ENCODE results near the gene HACL1.
"Not testable (repeated sequence)": the region's sequence is repeated elsewhere in the genome, so short reads cannot be mapped to it uniquely, and the experiment has no call there.

The HACL1 gene

GRCh38 chr3:15578289-15578867 lies 23.0 kb downstream of the HACL1 start:
- no peak for DNase-seq

GRCh38 chr3:15576475-15576874 lies 24.9 kb downstream of the HACL1 start:
- DNase-seq, result no peak

GRCh38 chr3:15575446-15575845 lies 25.9 kb downstream of the HACL1 start:
- no peak for DNase-seq

GRCh38 chr3:15572138-15572537 lies 29.2 kb downstream of the HACL1 start:
- DNase-seq, result no peak

- no peak for DNase-seq
Measured at GRCh38 chr3:15563190-15563589, 38.2 kb downstream of the HACL1 start.

GRCh38 chr3:15562560-15562959 lies 38.8 kb downstream of the HACL1 start:
- no peak for DNase-seq

GRCh38 chr3:15558581-15558980 lies 42.8 kb downstream of the HACL1 start:
- DNase-seq, result no peak

GRCh38 chr3:15557511-15557946 lies 43.8 kb downstream of the HACL1 start:
- peak; percentile 50 for DNase-seq

DNA sequence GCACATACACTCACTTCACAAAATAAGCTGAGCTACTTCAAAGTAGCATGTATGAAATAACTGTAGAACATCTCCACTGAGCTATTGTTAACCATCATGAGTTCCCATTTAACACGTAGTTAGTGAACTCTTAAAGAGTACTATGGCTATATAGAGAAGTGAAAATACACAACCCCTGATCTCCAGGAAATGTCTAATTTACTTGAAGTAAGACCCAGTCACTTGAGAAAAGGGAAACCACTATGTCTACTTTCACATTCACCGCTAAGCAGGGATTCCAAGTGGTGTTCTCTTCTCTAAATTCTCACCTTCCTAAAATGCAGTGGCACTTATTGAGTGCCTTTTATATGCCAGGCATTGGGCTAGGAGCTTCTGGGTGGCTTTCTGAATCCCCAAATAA lies 44.9 kb downstream of the HACL1 start:
- no peak for DNase-seq

DNA sequence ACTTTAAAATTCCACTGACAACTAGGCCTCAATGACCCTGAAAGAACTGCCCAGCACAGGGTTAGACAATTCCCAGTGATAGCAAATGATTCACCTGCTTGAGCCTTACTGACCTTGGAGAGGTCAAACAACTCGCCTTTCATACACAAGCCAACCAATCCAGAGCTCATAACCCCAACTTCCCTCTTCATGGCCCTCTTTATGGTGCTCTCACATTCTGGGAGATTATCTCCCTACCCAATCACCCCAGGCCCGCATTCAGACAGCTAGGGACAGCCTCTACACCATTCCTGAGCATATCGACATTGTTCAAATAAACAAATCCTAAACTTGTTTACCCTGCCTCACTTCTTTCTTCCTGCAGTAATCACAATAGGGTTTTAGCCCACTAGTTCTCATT lies 47.6 kb downstream of the HACL1 start:
- DNase-seq, result no peak

DNA sequence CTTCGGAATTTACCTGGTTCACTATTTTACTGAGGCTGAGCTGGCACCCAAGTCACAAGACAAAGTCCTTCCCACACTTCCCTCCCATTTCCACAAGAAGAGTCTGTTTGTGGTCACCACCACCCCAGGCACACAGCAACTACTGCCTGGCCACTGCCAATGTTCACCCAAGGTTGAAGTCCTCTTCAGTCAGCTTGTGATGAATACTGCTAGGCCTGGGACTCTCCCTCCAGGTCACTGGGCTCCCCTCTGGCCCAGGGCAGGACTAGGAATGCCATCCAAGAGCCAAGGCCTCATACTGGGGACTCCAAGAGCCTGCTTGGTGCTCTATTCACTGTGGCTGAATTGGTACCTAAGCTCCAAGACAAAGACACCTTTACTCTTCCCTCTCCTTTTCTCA lies 49.5 kb downstream of the HACL1 start:
- DNase-seq, result no peak

DNA sequence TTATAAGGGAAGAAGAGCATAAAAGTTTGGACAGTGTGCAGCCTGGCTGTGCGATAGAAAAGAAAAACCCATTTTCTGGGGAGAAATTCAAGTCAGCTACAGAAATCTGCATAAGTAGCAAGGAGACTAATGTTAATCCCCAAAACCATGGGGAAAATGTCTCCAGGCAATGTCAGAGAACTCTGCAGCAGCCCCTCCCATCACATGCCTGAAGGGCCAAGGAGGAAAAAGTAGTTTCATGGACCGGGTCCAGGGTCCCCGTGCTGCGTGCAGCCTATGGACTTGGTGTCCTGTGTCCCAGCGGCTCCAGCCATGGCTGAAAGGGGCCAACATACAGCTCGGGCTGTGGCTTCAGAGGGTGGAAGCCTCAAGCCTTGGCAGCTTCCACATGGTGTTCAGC lies 51.5 kb downstream of the HACL1 start:
- DNase-seq, result no peak

- no peak for DNase-seq
Measured at GRCh38 chr3:15542614-15543013, 58.8 kb downstream of the HACL1 start.

DNA sequence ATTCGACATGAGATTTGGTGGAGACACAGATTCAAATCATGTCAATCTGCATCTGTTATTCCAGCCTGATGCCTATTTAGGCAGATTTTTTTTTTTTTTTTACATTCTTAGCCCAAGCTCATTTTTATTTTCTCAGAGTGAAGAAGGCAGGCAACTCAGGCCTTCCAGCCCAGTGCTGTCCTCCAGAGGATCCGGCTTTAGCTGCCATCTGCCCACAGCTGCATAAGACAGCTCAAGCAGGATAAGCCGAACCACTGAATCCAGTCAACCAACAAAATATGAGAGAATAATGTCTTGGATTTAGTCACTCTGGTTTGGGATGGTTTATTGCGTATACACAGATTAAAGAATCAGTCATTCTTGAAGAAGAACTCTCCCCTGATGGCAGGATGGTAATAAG lies 60.0 kb downstream of the HACL1 start:
- DNase-seq, result no peak

DNA sequence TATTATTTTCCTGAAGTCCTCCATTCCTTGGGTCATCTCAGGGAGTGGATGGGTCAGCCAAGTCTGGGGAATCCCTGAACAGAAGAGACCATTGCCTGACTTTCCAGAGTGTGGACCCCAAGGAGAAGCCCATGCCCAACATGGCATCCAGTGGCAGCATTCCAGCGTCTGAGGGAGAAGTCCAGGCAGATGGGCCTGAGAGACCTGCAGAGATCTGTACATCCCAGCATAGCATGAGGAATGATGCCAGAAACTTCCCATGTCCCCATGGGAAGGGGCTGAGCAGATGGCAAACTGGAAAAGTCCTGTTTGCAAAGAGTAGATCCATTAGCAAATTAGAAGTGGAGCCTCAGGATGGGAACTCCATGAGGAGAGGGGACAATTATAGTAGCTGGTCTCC lies 62.3 kb downstream of the HACL1 start:
- no peak for DNase-seq

GRCh38 chr3:15538345-15538744 lies 63.0 kb downstream of the HACL1 start:
- no peak for DNase-seq

- no peak for DNase-seq
Measured at GRCh38 chr3:15536856-15537255, 64.5 kb downstream of the HACL1 start.

DNA sequence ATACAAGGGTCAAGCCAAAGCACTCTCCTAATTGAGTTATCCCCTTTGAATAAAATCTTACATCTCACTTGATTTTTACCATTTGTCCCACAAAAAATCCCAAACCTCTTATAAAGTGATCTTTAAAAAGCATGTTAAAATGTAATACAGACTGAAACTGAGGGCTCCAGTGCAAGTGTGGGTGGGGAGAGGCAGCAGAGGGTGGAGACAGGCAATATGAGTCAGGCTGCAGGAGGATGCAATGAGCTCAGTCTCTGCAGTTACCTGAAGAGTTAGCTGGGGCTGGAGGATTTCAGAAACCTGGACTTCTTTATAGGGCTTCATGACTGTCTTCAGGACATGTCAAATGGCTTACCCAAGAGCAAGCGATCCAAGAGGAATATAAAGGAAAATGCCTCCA lies 65.6 kb downstream of the HACL1 start:
- DNase-seq, result no peak

DNA sequence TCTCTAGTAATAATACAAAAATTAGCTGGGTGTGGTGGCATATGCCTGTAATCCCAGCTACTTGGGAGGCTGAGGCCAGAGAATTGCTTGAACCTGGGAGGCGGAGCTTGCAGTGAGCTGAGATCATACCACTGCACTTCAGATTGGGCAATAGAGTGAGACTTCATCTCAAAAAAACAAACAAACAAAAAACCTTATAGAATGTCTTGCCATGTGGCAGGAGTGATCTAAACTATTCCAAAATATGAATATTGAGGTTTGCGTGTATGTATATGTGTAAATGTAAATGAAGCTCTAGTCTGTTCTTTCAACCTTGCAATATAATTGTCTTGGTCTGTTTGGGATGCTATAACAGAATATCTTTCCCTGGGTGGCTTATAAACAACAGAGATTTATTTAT lies 68.8 kb downstream of the HACL1 start:
- DNase-seq, result not testable (repeated sequence)

DNA sequence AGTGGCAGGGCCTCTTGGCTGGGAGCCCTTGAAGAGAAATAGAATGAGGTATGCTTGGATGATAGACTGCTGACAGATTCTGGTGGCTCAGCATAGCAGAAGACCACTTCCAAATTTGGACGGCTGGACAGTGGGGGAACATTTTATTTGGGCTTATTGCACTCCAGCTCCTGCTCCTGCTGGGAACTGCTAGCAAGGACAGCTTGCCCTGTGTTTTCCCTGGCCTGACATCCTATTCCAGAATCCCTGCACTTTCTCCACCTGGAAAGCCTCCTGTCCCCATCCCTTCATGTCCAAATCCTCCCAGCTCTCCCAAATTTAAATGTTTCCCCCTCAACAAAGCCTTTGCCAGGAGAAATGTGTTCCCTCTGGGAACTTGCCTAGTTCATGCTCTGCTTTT lies 70.0 kb downstream of the HACL1 start:
- DNase-seq, result no peak

DNA sequence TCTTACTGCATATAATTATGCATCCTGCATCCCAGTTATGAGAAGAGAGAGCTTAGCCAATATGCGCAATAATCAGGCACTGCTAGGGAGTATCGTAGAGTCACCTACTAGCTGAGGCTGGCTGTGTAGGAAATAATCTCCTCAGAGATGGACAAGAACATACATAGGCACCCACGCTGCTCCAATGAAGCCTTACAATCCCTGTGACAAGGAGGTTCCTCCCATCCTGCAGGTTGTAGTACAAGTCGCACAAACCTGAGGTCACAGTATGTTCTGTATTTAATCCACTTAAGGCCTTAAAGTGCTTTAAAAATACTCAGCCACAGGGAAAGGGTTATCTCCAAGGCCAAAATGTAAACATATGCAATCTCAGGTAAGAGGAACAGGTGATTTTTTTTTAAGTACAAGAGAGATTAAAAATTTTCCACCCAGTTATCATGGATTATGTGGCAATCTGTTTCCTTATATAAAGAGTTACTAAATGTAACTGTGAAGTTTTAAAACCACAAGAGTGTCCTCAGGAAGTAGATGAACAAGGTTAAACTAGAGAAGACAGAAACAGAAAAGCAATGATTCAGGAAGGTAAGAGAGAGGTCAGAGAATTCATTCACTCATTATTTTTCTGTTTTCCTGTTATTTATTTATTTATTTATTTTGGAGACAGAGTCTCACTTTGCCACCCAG lies 72.4 kb downstream of the HACL1 start:
- DNase-seq, result no peak

DNA sequence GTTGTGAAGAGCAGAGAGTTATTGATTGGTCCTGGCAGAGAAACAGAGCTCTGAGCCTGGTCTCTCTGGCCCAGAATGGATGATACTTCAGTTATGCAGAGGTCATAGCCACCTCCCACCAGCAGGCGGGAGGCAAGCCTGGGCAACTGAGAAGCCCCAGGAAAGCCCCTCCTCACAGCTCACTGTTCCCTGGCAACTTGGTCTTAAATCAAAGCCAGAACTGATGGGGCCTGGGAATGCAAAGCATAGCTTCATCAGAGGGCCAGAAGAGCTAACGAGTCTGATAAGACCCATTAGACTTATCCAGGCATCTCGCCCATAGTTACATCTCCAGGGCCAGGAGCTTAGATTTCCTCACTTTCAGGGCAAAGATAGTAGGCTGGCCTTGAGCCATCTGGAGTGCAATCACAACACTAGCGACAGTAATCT lies 74.3 kb downstream of the HACL1 start:
- no peak for DNase-seq

GRCh38 chr3:15525790-15526189 lies 75.6 kb downstream of the HACL1 start:
- DNase-seq, result no peak

DNA sequence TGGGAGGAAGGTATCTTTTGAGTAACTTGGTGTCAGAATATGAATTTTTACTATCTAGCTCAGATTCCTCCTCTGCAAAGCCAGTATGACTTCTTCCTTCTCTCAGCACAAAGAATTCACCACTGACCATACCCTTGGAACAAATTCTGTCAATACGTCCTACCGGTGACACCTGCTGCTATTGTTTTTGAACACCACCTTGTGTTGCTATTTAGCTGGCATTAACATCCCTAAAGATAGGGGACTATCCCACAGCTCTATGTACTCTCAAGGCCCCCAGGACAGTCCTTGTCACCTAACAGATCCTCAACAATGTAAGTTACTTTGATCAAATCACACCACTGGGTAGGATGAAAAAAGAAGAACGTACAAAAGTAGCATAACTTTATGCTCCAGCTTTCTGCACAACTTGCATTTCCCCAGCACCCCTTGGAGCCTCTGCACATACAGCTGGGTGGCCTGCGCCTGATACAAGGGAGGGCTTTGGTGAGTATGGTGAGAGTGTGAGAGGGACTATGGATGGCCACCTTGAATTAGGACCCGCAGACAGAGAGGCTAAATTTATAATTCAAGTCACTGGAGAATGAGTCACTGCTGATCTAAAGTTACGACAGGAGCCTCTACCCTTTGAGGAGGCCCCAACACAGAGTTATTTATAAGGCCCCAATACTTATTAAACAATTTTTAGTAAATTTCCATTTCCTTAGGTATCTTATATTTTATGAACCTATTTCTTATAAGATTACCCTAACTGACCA lies 77.5 kb downstream of the HACL1 start:
- no peak for DNase-seq
